GM19468 (cell line): ENCODE measurements around the gene CCDC177.

ENCODE experiments used
- ATAC-seq: cut with Tn5 transposase; IDR thresholded peaks from one replicate; pipeline ENCODE4 v1.9.1; 2021; ENCODE audit warnings: mild to moderate bottlenecking, moderate library complexity, moderate number of reproducible peaks; ENCODE audit not compliant: unreplicated experiment; ENCODE audit errors: extremely low read depth

The CCDC177 gene

DNA sequence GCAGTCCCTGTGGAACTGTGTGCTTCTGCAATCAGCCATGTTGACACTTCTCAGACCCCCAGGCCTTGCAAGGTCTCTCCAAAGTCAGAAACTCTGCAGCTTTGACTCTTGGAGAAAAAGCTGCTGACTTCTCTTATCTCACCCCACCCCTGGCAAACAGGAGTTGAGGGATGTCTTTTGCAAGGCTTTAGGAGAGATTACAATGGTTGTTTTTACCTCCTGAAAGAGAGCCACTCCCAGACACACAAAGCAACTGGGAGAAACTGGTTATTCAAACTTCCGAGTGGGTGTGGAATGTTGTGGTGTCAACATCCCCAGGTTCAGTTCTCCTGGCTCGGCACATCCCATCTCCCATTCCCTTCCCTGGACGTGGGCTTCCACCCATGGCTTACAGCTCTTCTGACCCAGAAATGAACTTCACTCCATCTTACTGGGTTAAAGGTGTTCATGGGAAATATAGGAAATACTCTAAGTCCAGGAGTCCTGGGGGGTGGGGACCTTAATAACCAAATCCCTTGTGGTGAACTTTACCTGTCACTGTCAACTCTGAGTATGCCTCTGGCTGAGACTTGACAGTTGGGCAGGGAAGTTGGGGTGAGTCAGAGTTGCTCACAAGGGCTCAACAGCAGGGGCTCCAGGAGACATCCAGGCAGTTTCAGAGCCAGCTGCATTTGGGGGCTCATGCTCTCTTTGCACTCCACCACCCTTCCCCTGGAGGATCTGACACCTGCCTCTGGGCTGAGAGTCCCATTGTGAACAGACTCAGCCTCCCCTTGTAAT is 41.9 kb downstream of the CCDC177 start:
- no peak for ATAC-seq

DNA sequence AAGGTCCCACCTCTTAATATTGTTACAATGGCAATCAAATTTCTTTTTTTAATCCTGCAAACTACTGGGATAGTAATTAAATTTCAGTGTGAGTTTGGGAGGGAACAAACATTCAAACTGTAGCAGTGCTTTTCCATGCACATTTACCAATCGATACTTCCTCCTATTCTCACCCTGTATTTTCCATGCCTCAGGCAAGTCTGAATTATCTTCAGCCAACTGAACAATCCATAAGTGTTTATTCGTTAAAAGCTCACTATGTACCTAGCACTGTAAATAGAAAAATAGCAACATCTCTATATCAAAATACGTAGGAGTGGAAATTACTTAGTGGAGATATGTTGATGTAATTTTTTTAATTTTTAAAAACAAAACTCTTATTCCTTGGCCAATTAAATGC is 43.5 kb downstream of the CCDC177 start:
- ATAC-seq: no peak

DNA sequence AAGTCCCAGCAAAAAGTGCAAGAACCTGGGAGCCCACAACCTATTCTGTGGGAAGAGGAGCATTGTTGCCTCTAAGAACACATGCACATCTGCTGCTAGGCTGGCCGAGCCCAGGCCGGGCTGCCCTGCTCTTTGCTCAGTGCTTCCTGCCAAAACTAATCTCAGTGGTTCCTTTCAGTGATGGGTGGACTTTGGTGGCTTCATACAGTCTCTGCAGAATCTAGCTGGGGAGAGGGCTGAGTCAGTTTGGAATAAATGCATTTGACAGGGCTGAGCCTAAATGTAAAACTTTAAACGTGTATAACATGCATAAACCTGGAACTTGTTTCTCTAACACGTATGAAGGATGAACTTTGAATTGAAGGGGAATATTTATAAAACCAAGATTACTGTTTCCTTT is 44.6 kb downstream of the CCDC177 start:
- no peak for ATAC-seq

DNA sequence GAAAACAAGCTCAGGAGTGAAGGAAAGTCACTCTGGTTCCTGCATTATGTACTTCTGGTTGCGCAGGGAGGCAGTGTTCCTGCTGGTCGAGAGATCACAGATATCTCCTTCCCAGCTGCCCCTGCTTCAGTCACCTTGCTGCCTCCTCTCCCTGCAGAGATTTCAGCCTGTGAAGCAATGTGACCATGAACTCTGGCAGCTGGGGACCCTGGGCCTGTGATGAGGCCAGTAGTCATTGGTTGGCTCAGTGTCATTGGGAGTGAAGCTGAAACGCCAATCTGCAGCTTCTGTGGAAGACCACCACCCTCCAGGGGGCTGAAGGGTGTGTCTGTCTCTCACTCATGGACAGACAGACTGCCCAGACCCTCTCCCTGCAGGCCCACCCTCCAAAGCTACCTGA is 45.1 kb downstream of the CCDC177 start:
- ATAC-seq: no peak

DNA sequence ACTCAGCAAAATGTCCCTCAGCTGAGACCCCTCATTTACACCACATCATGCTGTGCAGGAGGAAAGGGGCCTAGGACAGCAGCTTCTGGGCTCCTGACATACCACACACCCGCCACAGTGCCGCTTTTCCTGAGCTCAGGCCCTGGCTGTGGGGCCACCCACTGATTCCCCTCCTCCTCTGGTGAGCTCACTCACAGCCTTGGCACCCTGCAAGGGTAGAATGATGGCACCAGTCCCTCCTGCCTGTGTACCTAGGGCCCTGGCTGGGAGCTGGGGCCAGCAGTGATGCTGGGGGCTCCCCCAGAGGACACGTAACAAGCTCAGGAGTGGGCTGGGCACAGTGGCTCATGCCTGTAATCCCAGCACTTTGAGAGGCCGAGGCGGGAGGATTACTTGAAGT is 45.7 kb downstream of the CCDC177 start:
- no peak for ATAC-seq

DNA sequence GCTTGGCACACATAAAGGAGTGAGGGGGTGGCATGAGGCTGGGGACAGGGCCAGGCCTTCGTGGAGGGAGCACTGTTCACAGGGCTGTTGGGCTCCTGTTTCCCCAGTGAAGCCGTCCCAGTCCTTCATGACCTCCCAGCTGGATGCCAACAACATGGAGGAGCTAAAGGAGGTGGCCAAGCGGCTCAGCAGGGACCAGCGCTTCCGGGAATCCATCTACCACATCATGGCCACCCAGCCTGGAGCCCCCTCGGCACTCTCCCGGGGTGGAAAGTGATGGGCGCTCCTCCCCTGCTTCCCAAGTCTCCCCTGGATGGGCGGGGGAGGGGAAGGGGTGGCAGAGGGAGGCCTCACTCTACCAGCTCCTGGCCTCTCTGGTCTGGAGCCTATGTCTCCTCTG is 46.5 kb downstream of the CCDC177 start:
- ATAC-seq: no peak

DNA sequence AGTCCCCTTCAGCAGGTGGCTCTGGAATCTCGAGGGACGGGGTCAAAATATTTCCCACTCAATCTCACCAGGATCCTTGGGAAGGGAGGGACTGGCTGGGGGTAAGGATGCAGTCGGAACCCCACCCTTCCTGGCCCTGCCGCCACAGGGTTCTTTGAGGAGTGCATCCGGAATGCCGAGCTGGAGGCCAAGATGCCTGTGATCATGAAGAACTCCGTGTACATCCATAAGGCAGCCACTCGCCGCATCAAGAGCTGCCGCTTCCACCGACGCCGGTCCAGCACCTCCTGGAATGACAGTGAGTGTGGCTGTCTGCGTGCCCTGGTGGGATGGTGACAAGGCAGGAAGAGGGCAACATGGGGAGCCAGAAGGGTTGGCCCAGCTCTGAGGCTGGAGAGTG is 47.0 kb downstream of the CCDC177 start:
- no peak for ATAC-seq

DNA sequence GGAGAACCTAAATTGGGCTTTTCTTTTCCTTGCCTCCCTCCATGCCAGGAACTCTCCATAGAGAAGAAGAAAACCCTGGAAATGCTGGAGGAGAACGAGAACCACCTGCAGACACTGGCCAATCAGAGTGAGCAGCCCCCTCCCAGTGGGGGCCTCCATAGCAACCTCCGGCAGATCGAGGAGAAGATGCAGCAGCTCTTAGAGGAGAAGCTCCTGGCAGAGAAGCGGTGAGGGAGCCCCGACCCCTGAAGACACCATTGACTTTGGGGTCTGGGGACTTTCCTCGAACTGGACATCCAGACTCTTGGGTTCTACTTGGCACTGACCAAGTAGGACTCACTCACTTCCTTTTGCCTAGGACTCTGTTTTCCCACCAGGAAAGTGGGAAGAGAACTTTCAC is 48.8 kb downstream of the CCDC177 start:
- ATAC-seq: no peak

DNA sequence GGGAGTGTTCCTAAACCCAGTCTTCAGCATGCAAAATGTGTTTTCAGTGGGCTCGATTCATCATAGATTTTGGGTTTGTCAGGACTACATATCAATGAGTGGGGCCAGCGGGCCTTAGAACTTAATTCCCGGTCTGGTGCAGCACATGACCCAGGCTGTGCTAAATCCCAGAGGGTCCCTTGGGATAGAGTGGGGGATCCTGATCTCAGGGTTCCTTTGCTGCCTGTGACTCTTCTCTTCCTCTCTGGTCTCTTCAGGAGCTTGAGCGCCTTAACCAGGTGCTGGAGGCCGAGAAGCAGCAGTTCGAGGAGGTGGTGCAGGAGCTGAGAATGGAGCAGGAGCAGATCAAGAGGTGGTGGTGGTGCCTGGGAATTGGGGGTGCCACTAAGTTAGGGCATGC is 52.6 kb downstream of the CCDC177 start:
- ATAC-seq: no peak
